Stimulated activated CD4-positive, alpha-beta T cell treated with anti-CD3 and anti-CD28 coated beads, Interleukin-12 subunit alpha, Interleukin-12 subunit beta, amount 100 ng/mL, for 4 hours (primary cell): ENCODE data around the gene SORCS2.

Source experiments
- DNase-seq: peaks from one replicate; pipeline ENCODE4 v3.0.0-alpha.2; 2020

SORCS2 gene

GRCh38 chr4:7733201-7733600 is 540.9 kb downstream of the SORCS2 start:
- no peak for DNase-seq

GRCh38 chr4:7733801-7734650 is 541.7 kb downstream of the SORCS2 start:
- DNase-seq = no peak

GRCh38 chr4:7734651-7735260 is 542.4 kb downstream of the SORCS2 start:
- no peak for DNase-seq

GRCh38 chr4:7735395-7735794 is 543.1 kb downstream of the SORCS2 start:
- no peak for DNase-seq

- no peak for DNase-seq
Measured at GRCh38 chr4:7735961-7736360, 543.6 kb downstream of the SORCS2 start.

GRCh38 chr4:7736436-7737267 is 544.3 kb downstream of the SORCS2 start:
- DNase-seq = no peak

GRCh38 chr4:7737268-7737645 is 544.9 kb downstream of the SORCS2 start:
- DNase-seq = no peak

GRCh38 chr4:7737752-7738457 is 545.6 kb downstream of the SORCS2 start:
- DNase-seq = no peak

GRCh38 chr4:7738458-7739076 is 546.2 kb downstream of the SORCS2 start:
- DNase-seq = no peak

GRCh38 chr4:7739077-7739917 is 547.0 kb downstream of the SORCS2 start:
- DNase-seq = no peak

GRCh38 chr4:7739918-7740865 is 547.9 kb downstream of the SORCS2 start:
- no peak for DNase-seq

GRCh38 chr4:7740866-7741525 is 548.7 kb downstream of the SORCS2 start:
- DNase-seq = no peak

GRCh38 chr4:7741946-7742806 is 549.8 kb downstream of the SORCS2 start:
- no peak for DNase-seq

- DNase-seq = no peak
Measured at GRCh38 chr4:7742807-7743280, 550.5 kb downstream of the SORCS2 start.

GRCh38 chr4:7744142-7744804 is 551.9 kb downstream of the SORCS2 start:
- no peak for DNase-seq

GRCh38 chr4:7745301-7745885 is 553.1 kb downstream of the SORCS2 start:
- DNase-seq = no peak

GRCh38 chr4:7746351-7747061 is 554.2 kb downstream of the SORCS2 start:
- DNase-seq = no peak
